GM18508 (cell line): ENCODE data around the gene BHLHE23.

Experiments used
- ATAC-seq: cut with Tn5 transposase; IDR thresholded peaks from one replicate; pipeline ENCODE4 v1.9.1; 2021; ENCODE audit warnings: moderate number of reproducible peaks; ENCODE audit not compliant: insufficient read depth, unreplicated experiment

The BHLHE23 gene

DNA sequence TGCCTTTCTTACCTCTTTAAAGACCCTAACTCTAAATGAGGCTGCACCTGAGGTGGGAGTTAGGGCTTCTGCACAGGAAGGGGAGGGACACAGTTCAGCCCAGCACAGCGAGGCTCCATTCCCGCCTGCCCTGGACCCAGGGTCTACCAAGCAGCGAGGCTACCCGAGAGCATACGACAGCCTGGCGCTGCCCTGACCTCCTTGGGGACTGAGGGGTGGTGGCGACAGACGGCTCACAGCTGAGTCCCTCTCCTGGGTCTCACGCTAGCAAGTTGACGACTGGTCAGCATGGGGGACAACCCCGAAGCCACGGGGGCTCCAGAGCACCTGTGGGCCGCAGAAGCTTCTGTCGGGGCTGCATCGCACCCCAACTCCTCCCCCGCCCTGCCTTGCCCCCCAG is 29.9 kb downstream of the BHLHE23 start:
- ATAC-seq = no peak

DNA sequence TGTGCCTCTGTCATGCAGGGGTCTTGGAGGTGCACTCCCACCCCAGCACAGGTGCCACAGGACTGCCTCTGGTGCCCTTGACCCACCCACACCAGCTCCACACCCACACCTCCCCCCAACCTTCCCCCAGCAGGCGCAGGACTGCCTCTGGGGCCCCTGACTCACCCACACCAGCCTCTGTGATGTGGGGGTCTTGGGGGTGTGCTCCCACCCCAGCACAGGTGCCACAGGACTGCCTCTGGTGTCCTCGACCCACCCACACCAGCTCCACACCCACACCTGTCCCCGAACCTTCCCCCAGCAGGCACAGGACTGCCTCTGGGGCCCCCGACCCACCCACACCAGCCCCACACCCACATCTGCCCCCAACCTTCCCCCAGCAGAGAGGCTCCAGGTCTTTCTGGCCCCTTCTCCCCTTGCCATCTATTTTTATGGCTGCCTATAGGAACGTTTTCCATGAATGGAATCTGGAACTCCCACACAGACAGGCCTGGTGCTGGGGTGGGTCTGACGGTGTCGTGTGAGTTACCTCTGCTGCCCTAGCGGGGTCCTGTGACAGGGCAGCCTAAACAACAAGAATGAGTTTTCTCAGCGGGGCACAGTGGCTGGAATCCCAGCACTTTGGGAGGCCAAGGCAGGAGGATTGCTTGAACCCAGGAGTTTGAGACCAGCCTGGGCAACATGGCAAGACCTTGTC is 30.8 kb downstream of the BHLHE23 start:
- no peak for ATAC-seq

DNA sequence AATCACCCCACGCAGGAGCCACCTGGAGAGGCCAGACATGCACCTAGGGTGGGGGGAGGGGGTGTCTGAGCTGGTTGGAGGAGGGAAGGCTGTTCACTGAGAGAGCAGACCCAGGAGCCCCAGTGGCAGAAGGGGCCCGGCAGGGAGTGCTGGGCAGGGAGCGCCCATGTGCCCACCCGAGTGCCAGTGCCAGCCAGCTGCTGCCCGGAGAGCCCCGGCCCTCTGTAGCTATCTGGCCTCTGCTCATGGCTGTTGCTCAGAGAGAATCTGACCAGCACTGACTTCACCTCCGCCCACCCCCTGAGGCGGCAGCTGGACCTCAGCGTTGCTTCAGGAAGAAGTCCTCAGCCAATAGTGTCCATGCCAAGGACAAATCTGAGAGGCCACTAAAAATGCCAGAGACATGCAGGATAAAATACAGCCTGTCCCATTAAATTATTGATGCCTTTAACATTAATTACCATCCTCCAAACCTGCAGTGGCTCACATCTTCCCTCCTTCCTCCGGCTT is 31.5 kb downstream of the BHLHE23 start:
- ATAC-seq = no peak

DNA sequence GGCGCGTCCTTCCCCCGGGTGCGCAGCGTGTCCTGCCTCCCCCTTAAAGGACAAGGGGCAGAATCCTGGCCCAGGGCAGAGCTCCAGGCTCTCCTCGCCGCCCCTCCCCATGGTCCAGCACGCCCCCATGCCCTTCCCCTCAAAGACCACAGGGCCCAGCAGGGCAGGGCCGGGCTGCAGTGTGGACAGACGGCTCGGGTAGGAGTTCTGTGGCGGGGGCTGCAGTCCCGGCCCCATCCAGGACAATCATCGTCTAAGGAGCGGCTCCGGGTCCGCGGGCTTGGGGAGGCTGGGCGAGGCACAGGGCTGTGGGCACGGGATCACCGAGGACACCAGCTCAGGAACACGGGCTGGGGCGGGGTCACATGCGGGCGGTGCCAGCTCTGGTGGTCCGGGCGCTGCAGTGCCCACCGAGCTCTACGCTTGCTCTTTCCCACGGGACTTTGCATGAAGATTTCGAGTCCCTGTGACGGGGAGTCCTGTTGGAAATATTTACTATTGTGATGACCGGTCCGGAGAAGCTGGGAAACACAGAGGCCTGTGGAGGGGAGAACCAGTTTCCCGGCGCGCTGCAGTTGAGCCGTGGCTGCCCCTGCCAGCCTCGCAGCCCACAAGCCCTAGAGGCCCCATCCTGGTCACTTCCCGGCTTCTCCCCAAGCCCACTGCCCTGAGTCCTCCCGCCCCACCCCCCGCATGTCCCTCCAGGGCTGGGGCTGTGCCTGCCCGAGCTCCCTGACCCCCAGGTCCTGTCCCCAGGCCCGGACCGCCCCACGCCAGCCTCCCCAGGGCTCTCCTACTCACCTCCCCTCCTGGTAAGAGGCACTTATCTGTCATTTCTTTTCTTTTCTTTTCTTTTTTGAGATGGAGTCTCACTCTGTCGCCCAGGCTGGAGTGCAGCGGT is 33.7 kb downstream of the BHLHE23 start:
- ATAC-seq = no peak

DNA sequence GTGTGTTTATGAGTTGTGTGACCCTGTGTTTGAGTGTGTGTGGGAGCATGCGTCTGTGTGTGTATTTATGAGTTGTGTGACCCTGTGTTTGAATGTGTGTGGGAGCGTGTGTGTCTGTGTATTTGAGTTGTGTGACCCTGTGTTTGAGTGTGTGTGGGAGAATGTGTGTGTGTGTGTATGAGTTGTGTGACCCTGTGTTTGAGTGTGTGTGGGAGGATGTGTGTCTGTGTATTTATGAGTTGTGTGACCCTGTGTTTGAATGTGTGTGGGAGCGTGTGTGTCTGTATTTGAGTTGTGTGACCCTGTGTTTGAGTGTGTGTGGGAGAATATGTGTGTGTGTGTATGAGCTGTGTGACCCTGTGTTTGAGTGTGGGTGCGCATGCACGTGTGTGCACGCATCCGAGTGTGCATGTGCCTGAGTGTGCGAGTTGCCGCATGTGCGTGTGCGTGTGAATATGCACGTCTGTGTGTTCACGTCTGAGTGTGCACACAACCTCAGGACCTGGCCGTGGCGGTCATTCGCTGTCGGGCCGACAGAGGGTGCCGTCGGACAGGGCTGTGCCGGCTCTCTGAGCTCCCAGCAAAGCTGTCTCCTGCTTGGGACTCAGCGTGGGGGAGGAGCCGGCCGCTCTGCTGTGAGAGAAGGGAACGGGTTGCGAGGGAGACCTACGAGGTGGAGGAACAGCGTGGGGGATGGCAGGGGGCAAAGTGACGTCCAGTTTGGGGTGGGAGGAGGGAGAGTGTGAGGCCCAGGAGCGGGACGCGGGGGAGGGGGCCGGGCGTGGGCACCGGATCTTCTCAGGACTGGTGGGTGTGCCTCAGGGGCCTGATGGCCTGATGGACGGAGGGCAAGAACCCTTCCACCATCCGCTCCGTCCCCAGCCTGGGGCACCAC is 34.6 kb downstream of the BHLHE23 start:
- ATAC-seq = no peak

DNA sequence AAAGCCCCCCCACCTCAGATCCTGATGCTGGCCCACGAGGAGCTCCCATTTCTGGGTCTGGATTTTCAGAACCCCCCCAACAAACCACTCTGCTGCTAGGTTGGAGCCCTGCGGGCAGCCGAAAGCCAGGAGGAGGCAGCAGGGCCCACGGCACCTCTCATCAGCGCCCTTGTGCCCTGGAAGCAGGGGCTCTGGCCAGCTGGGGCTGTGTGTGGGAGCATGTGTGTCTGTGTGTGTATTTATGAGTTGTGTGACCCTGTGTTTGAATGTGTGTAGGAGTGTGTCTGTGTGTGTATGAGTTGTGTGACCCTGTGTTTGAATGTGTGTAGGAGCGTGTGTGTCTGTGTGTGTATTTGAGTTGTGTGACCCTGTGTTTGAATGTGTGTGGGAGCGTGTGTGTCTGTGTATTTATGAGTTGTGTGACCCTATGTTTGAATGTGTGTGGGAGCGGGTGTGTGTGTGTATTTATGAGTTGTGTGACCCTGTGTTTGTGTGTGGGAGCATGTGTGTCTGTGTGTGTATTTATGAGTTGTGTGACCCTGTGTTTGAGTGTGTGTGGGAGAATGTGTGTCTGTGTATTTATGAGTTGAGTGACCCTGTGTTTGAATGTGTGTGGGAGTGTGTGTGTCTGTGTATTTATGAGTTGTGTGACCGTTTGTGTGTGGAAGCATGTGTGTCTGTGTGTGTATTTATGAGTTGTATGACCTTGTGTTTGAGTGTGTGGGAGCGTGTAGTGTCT is 35.4 kb downstream of the BHLHE23 start:
- ATAC-seq = no peak

DNA sequence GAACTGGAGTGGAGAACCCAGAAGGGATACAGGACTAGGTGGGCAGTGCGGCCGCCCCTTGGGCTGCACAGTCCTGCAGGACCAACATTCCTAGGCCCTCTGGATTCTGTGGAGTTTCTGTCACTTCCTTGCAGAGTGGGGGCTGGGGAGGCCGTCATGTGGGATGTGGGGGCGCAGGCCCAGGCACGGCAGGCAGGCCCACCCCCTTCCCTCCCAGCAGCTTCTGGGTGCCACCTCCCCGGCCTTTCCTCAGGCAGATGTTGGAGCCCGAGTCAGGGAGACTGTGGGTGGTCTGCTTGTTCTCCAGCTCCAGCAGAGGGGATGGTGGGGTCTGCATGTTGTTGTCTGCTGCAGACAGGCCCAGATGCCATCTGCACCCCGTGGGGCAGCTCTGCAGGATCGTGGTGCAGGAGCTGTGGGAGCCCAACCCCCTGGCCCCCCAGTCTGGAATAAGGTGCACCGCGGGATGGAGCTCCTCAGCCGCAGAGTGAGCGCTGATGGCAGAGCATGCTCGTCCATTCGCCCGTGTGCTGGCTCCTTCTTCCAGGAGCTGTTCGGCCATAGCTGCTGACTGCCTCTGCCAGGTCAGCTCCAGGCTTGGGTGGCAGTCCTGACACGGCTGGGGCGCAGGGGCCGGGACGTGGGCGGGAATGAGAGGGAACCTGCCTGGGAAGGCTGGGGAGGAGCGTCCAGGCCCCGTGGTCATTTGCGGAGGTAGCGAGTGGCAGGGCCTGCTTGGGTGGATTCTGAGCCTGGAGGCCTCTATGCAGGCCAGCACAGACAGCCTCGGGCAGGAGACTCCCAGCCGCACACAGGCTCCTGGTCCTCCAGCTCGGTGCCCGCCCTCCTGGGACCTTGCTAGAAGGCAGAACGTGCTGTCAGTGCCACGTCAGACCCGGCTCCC is 36.2 kb downstream of the BHLHE23 start:
- no peak for ATAC-seq

DNA sequence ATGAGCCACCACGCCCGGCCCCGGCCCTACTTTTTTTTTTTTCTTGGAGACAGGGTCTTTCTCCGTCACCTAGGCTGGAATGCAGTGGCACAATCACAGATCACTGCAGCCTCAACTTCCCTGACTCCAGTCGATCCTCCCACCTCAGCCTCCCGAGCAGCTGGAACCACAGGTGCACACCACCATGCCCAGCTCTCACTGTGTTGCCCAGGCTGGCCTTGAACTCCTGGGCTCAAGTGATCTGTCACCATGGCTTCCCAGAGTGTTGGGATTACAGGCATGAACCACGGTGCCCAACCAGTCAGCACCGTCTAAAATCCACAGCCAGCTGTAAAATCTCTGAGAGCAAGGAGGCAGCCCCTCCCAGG is 36.8 kb downstream of the BHLHE23 start:
- no peak for ATAC-seq

DNA sequence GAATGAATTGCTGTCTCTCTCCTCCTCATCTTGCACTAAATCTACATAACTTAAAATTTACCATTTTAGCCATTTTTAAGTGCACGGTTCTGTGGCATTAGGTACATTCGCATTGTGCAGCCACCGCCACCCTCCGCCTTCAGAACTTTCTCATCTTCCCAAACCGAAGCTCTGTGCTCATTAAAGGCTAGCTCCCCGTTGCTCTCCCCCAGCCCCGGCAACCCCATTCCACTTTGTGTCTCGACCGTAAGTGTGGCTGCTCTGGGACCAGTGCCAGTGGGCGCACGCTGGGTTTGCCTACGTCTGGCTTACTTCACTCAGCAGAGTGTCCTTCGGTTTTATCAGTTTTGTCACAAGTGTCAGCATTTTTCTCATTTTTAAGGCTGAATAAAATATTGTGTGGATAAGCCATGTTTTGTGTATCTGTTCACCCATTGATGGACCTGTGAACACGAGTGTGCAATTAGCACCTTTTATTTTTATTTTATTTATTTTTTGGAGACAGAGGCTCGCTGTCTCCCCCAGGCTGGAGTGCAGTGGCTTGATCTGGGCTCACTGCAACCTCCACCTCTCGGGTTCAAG is 37.5 kb downstream of the BHLHE23 start:
- ATAC-seq = no peak

DNA sequence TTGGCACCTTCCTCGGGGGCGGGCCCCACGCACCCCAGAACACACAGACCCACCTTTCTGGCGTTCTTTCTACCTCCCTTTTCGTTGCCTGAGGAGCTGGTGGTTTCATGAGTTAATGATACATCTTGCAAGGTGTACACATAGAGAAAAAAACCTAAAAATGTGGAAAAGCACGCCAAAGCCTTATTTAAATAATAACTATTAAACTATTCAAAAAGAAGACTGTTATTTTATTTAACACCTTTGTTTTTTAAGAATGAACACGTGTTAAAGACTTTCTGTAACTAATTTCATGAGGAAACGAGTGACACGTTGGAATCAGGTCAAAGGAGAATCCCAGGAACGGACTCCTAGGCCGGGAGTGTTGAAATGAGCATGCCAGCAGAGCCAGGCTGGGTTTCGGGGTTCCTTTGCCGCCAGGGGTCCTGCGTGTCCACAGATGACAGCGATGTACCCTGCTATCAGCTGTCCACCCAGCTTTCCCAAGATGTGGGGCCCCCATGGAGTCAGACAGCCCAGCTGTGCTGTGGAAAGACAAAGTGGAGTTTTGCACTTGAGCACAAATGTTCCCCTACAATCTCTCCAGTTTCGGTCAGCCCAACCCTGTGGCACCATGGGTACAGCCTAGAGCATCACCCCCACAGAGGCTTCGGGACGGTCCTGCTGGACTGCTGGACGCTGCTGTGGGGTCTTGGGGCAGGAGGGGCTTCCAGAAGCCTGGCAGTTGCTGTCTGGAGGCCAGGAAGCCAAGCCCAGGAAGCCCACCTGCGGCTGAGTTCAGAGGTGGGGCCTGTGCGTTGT is 38.2 kb downstream of the BHLHE23 start:
- ATAC-seq = no peak

DNA sequence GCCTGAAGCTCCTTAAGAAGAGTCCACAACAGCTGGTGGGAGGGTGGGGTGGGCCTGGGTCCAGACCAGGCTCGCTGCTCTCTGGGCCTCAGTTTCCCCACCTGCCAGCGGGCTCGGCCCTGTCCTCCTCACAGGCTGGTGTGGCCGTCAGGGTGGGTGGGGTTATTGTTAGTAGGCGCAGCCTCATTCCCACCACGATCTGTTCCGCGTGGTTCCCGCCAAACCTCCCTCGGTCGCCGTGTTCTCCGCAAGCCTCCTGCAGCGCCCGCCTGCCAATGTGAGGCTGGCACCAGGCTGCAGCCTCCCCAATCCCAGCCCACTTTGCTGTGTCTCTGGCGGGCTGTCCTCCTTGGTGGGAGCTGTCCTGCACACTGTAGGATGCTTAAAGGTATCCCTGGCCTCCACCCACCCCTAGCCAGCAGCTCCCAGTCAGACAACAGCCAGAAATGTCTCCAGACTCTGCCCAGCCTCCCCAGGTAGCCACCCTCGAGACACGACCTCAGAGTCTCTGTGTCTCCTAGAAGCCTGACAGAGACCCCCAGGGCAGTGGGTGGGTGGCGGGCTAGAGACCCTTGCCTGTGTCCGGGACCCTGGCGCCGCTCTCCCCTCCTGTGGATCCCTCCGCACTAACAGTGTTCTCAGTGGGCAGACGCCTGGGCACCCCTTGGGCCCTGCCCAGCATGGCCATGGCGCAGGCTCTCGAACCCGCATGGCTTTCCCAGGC is 39.0 kb downstream of the BHLHE23 start:
- no peak for ATAC-seq

DNA sequence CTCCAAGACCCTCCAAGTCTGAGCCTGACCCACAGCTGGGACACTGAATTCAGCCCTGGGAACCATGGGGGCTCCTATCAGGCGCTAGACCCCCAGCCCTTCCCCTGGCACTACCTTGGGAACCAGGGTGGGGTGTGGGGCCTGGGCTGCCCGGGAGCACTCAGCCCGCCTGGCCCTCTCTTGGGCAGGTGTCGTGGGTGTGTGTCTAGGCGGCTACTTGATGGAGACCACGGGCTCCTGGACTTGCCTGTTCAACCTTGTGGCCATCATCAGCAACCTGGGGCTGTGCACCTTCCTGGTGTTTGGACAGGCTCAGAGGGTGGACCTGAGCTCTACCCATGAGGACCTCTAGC is 39.6 kb downstream of the BHLHE23 start:
- ATAC-seq = no peak

DNA sequence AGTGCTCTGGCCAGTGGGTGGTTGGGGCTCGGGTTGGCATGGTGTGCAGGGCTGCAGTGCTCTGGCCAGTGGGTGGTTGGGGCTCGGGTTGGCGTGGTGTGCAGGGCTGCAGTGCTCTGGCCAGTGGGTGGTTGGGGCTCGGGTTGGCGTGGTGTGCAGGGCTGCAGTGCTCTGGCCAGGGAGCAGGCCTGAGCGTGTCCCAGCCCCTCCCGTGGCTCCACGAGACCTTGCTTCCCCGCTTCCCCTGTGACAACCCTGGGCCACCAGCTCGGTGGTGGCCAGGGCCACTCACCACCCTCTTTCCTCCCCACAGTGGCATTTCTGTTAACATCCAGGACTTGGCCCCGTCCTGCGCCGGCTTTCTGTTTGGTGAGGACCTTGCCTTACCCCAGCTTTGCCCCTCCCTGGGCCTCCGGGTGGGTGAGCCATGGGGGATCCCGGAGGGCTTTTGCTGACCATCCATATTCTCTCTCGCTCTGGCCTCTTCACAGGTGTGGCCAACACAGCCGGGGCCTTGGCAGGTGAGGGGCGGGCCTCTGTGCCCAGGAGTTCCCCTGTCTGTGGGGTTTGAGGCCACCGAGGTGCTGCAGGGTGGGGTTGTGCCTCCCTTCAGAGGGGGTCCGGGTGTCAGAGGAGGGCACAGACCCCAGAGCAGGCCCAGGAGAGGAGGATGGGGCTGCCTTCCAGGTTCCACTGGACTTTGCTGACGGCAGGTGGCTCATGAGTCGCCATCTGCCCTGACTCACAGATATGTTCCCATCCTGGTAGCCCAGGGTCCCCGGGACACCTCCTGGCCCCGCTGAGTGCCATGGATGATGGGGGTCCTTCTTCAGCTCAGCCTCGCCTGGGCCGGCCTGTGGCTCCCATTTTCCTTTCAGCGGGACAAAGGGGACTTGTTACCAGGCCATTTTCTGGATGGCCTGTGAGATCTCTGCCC is 40.3 kb downstream of the BHLHE23 start:
- no peak for ATAC-seq

DNA sequence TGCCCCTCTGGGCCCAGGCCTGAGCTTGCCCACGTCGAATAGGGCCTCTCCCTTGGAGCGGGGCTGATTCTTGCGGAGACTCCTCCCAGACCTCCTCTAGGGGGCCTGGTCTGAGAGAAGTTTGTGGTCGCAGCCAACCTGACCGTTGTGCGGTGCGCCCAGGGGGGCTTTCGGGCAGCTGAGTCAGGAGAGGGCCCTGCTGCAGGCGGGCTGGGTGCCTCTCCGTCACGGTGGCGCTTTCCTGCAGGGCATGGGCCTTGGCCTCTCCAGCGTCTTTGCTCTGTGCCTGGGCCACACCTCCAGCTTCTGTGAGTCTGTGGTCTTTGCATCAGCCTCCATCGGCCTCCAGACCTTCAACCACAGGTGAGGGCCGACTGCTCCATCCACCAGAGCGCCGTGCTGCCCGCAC is 41.4 kb downstream of the BHLHE23 start:
- ATAC-seq = no peak

DNA sequence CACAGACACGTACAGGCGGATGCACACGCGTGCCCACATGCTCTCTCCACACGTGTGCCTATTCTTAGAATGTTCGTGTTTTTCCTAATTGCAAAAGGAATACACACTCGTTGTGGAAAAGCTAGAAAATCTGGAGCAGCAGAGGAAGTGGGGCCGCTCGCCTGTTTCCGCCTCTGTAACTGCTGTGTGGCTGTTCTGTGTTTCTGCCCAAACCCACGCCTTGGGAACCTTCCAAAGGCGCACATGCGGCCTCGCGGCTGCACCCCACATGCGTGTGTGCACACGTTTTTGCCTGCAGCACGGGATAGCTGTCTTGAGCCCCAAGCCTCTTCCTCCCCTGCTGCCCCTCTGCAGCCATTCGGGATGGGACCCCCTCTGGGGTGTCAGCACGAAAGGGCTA is 42.1 kb downstream of the BHLHE23 start:
- ATAC-seq = no peak
